Spleen (tissue), 11 donors: ENCODE results near the gene UAP1. TPM values are rescaled to one million over a fixed set of nuclear protein-coding genes. Genes with fewer than 3 reads are reported as not detected.
A peak's percentile ranks its signal among the peaks of the same experiment; 100 is the strongest.

Experiments
- DNase-seq: peaks from one replicate; pipeline ENCODE4 v3.0.0-alpha.2; 2020
- H3K27ac ChIP-seq, 8 donors: fragments of 200-600 bp; sonication (generic) in 7 of 8; 1 replicate in 4 of 8; 2 replicates in 4 of 8; pipeline versions ENCODE4 v1.5.0 to v1.8.0; 2016 to 2021; ENCODE audit warnings: inconsistent platforms in 4 of 8, mild to moderate bottlenecking in 4 of 8, moderate library complexity in 1 of 8
- H3K27me3 ChIP-seq, 7 donors: fragments of 200-600 bp; sonication (generic) in 6 of 7; replicated peaks in 1 of 7; 1 replicate in 4 of 7; 2 replicates in 3 of 7; pipeline versions ENCODE4 v1.5.0 to v1.8.0; 2016 to 2021; ENCODE audit warnings: inconsistent platforms in 3 of 7, mild to moderate bottlenecking in 1 of 7
- H3K36me3 ChIP-seq, 6 donors: fragments of 200-600 bp; sonication (generic) in 5 of 6; 1 replicate in 4 of 6; 2 replicates in 2 of 6; pipeline versions ENCODE4 v1.5.0 to v1.8.0; 2016 to 2021; ENCODE audit warnings: inconsistent platforms in 2 of 6
- H3K4me1 ChIP-seq, 6 donors: fragments of 200-600 bp; sonication (generic) in 5 of 6; 1 replicate in 3 of 6; 2 replicates in 3 of 6; pipeline versions ENCODE4 v1.5.0 to v1.8.0; 2016 to 2021; ENCODE audit warnings: inconsistent platforms in 3 of 6
- H3K4me3 ChIP-seq, 8 donors: fragments of 200-600 bp; sonication (generic) in 7 of 8; 1 replicate in 4 of 8; 2 replicates in 4 of 8; pipeline versions ENCODE4 v1.5.0 to v1.8.0; 2016 to 2021; ENCODE audit warnings: inconsistent platforms in 4 of 8, mild to moderate bottlenecking in 4 of 8, moderate library complexity in 2 of 8
- H3K9me3 ChIP-seq, 8 donors: fragments of 200-600 bp; sonication (generic) in 7 of 8; 1 replicate in 4 of 8; 2 replicates in 4 of 8; pipeline versions ENCODE4 v1.5.0 to v1.8.0; 2016 to 2021; ENCODE audit warnings: inconsistent platforms in 4 of 8
- CTCF ChIP-seq, 11 experiments: fragments of 200-600 bp in 7 of 11; fragments of 450-650 bp in 4 of 11; sonication (generic) in 4 of 11; IDR thresholded peaks in 8 of 11; conservative IDR thresholded peaks in 3 of 11; 1 replicate in 7 of 11; 2 replicates in 4 of 11; pipeline versions ENCODE4 v1.4.0 to v1.8.0; 2016 to 2021; ENCODE audit warnings: antibody characterized with exemption in 11 of 11, inconsistent platforms in 4 of 11, mild to moderate bottlenecking in 1 of 11
- POLR2A ChIP-seq, 3 donors: fragments of 450-650 bp; IDR thresholded peaks; one replicate each; pipeline ENCODE4 v1.5.1; 2017; ENCODE audit warnings: antibody characterized with exemption in 3 of 3, mild to moderate bottlenecking in 1 of 3
- POLR2AphosphoS5 ChIP-seq, 3 donors: sonication (generic); formaldehyde crosslinking; IDR thresholded peaks; one replicate each; pipeline ENCODE4 v1.5.1; 2017; ENCODE audit warnings: antibody characterized with exemption in 3 of 3
- WGBS, 5 donors: extraction: QIAGEN DNeasy Blood & Tissue Kit in 3 of 5; methylation state at CpG; one replicate each; pipeline versions ENCODE4 v1.1.5 to v1.1.7; 2013 to 2018; 5-methylcytosine and 5-hydroxymethylcytosine counted together
- intact Hi-C: fragments of 100-400 bp; cut with DNase I; formaldehyde crosslinking; loops from one replicate; pipeline ENCODE4 v1.15.0; 2023; ENCODE audit warnings: low total_unique reads
- polyA plus RNA-seq, 3 donors: library from polyadenylated mRNA; stranded (reverse); fragments of 200-250 nt; gene quantifications; one replicate each; pipeline ENCODE4 v1.2.1, GENCODE V29; 2013
- total RNA-seq, 7 donors: library from RNA; depleted of rRNA in 3 of 7; stranded (reverse); fragments of >200 nt in 3 of 7; fragmentation: NEBNext Ultra II Directional in 4 of 7; extraction: Animal tissue kit (Norgen Biotek cat#: 25700) in 4 of 7; gene quantifications; one replicate each; pipeline versions ENCODE4 v1.1.0 to v1.2.1, GENCODE V29; 2016 to 2021
- donor health status: healthy with polysubstance abuse.
- donor health status: DM: no; HTN: no; CAD: no; lungs with moderate emphysema.
- donor health status: DM: no; HTN: no; CAD: no.
- donor health status: Bipolar disorder and iron deficiency.
- donor health status: healthy.
- donor health status: DM: no; HTN: no; CAD: no.
- donor health status: DM: yes; HTN: yes; CAD: no.

The UAP1 gene
- total and polyA plus RNA-seq, 10 donors: 13.1 to 48.3 (median 21.2) TPM

GRCh38 chr1:162627662-162628296 lies 66.3 kb downstream of the UAP1 start:
- Histone ChIP-seq H3K36me3 (no peaks in the 10 kb centered on the region), H3K27ac (no peak overlapping the region), H3K27me3 (no peaks in the 10 kb centered on the region), H3K9me3 (no peaks in the 10 kb centered on the region), H3K4me1 (peaks cover 0 to 4% (median 0%) of the 10 kb centered on the region in 6 donors), H3K4me3 (no peak overlapping the region)
- DNase-seq: no peak
- intact Hi-C loops: no loop called here
- 48 to 61% (median 56%) methylated on average over 3 of the region's 3 CpGs for WGBS, 5 donors
- TF ChIP-seq POLR2A (IDR thresholded peaks at IDR 0.05) (no peak), POLR2AphosphoS5 (IDR thresholded peaks at IDR 0.05) (no peak), CTCF (IDR thresholded peaks at IDR 0.05 in 8 of 11, conservative IDR thresholded peaks at IDR 0.05 in 3 of 11) (peak in 6 of 11 experiments; percentile 20 to 42 (median 32))

GRCh38 chr1:162629077-162629627 lies 67.6 kb downstream of the UAP1 start:
- Histone ChIP-seq H3K36me3 (no peaks in the 10 kb centered on the region), H3K4me1 (peaks cover 0 to 4% (median 0%) of the 10 kb centered on the region in 6 donors), H3K4me3 (no peak overlapping the region), H3K27me3 (no peaks in the 10 kb centered on the region), H3K27ac (no peak overlapping the region), H3K9me3 (no peaks in the 10 kb centered on the region)
- WGBS, 5 donors: 93 to 95% (median 94%) methylated on average over 3 of the region's 3 CpGs
- intact Hi-C loops: no loop called here
- DNase-seq: no peak
- TF ChIP-seq POLR2AphosphoS5 (IDR thresholded peaks at IDR 0.05) (no peak), POLR2A (IDR thresholded peaks at IDR 0.05) (no peak), CTCF (IDR thresholded peaks at IDR 0.05 in 8 of 11, conservative IDR thresholded peaks at IDR 0.05 in 3 of 11) (no peak)

GRCh38 chr1:162629651-162630050 lies 68.1 kb downstream of the UAP1 start:
- no peak for DNase-seq
- intact Hi-C loops: no loop called here
- Histone ChIP-seq H3K27me3 (no peaks in the 10 kb centered on the region), H3K9me3 (no peaks in the 10 kb centered on the region), H3K4me1 (peaks cover 0 to 4% (median 0%) of the 10 kb centered on the region in 6 donors), H3K4me3 (no peak overlapping the region), H3K36me3 (no peaks in the 10 kb centered on the region), H3K27ac (no peak overlapping the region)
- WGBS, 5 donors: 85 to 93% (median 89%) methylated on average over 2 of the region's 2 CpGs
- TF ChIP-seq POLR2A (IDR thresholded peaks at IDR 0.05) (no peak), CTCF (IDR thresholded peaks at IDR 0.05 in 8 of 11, conservative IDR thresholded peaks at IDR 0.05 in 3 of 11) (no peak), POLR2AphosphoS5 (IDR thresholded peaks at IDR 0.05) (no peak)

DNA sequence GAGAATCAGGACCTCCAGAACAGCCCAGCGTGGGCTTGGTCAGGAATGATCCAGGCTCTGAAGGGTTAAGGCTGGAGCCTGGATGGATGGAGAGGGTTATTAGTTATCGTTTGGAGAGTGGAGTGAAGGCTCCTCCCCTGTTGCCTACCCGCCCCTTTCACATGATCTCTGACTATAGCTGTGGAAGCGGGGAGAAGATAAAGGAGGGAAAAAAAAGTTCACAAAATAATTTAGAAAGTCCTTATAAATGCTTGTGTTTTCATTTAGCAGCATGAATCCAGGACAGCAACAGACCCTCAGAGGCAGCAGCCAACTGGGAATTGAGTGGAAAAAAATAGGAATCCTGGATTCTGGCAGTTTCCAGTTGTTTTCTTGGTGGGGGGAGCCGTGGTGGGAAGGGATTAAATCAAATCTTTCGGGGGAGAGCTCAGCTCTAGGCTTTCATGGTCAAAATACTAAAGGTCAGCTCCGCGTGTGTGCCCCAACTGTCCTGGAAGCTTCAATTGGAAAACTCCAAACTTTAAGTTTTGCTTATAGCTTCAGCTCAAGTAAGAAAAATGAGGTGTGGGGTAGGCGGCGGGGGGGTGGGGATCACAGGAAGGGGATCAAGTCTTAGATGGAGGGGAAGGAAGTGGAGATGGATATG lies 70.1 kb downstream of the UAP1 start:
- Histone ChIP-seq H3K4me1 (peaks cover 0 to 3% (median 0%) of the 10 kb centered on the region in 6 donors), H3K27me3 (no peaks in the 10 kb centered on the region), H3K27ac (peak overlapping the region in 7 of 8 donors; percentile 54 to 74 (median 62)), H3K9me3 (no peaks in the 10 kb centered on the region), H3K36me3 (no peaks in the 10 kb centered on the region), H3K4me3 (peak overlapping the region in 5 of 8 donors; percentile 4 to 53 (median 19))
- no peak for TF ChIP-seq POLR2AphosphoS5 (IDR thresholded peaks at IDR 0.05)
- TF ChIP-seq CTCF (IDR thresholded peaks at IDR 0.05 in 8 of 11, conservative IDR thresholded peaks at IDR 0.05 in 3 of 11): no peak
- TF ChIP-seq POLR2A (IDR thresholded peaks at IDR 0.05): no peak
- no peak for DNase-seq
- 58 to 72% (median 62%) methylated on average over 10 of the region's 10 CpGs for WGBS, 5 donors
- intact Hi-C loops: no loop called here
